ENCODE results near the gene TMEM151B. TPM values are rescaled to one million over a fixed set of nuclear protein-coding genes. Genes with fewer than 3 reads are reported as not detected.

Gene TMEM151B
- total and polyA plus RNA-seq, 9 of the 15 experiments (the other 6 are each of a cell fraction or from before 2014, with no cell fraction given) = not detected

DNA sequence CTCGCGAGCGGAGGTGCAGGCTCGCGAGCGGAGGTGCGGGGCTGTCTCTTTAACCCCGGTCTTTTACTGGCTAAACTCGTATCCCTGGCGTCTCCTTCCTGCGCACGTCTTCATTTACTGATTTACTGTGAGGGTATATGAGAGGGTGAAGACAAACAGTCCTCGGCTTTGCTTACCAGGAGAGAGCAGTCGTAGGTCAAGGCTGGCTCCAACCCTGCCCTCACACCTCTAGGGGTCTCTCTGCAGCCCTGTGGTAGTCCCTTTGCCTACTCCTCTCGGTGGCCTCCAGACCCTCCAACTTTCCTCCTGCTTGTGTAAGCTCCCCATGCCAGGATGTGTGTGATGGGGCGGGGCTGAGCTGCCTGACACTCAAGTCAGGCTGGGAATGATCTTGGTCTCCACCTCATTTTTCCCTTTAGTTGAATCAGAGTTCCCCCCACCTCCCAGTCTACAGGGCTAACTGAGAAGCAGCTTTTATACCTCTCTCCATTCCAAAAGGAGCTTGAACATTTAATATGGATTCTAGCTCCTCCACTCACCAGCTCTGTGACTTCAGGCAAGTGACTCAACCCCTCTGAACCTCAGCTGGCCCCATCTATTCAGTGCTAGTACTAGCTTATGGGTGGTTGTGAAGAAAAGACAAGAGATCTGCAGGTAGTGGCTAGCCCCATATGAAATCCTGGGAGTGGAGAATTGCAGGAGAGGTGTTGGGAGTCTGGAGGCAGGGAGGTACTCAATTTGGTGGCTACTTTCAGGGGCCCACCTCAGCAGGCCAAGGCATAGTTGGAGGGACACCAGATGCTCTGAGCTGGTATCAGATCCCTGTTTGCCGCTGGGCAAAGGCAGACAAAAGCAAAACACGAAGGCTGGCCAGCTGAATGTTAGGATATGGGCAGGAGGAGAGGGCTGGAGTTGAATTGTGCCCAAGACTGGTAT lies 46.0 kb upstream of the TMEM151B start:
- CTCF ChIA-PET (ENCODE audit: low intra/inter-chr PET ratio) = interaction anchor here (0.8 kb wide), 1 partner anchor 13 kb away, joined by 6 read pairs; no protein-coding TSS in a partner anchor
- Histone ChIP-seq H3K36me3 (ENCODE audit: control insufficient read depth, insufficient read depth, low read length) (peaks cover 25% of the 10 kb centered on the region), H3K4me3 (peak overlapping the region; percentile 54), H3K9me1 (ENCODE audit: control insufficient read depth, insufficient read depth, low read length) (peaks cover 6% of the 10 kb centered on the region), H3K9me3 (replicated peaks; ENCODE audit: control insufficient read depth, insufficient read depth, low read depth, low read length) (no peaks in the 10 kb centered on the region), H3K27ac (ENCODE audit: extremely low read depth, low read depth, low read length) (peak overlapping the region; percentile 66), H3K4me2 (ENCODE audit: insufficient read depth, low read length) (peak overlapping the region; percentile 86), H4K20me1 (replicated peaks; ENCODE audit: control insufficient read depth, insufficient read depth, low read length) (peaks cover 3% of the 10 kb centered on the region; the same call in 1 of the 2 replicates), H3K4me1 (replicated peaks in 1 of 2; ENCODE audit: control insufficient read depth in 2 of 2, insufficient read depth in 2 of 2, low read length in 2 of 2) (peaks cover 66 to 83% of the 10 kb centered on the region in 2 experiments), H3K79me2 (ENCODE audit: control insufficient read depth, insufficient read depth, low read length) (peaks cover 58% of the 10 kb centered on the region), H3K27me3 (ENCODE audit: control insufficient read depth in 2 of 2, insufficient read depth in 2 of 2, low read length in 2 of 2) (no peaks in the 10 kb centered on the region), H2AFZ (ENCODE audit: low read depth, low read length) (peak overlapping the region; percentile 57), H3K9ac (ENCODE audit: insufficient read depth in 1 of 2, low read depth in 2 of 2, low read length in 2 of 2) (peak overlapping the region; percentile 57 to 91)
- no peak for FAIRE-seq
- WGBS (ENCODE audit: insufficient coverage, low coverage, missing lambda C conversion rate) = 6% methylated on average over 10 of the region's 18 CpGs
- TSS peak; percentile 38 for BruUV-seq (replicated peaks)
- POLR2A ChIA-PET = interaction anchor here (0.5 to 6.8 kb wide), 12 partner anchors 11 to 869 kb away, joined by 3 to 104 read pairs (median 3); partner anchors contain the start of genes GTPBP2 and HSP90AB1
- peak in 3 of 4 experiments; percentile 11 to 57 (median 41) for DNase-seq (ENCODE audit: extremely low read depth in 1 of 4, low spot score in 3 of 4)
- intact Hi-C loops (cut with micrococcal nuclease) = loop anchor here (2.0 to 10.0 kb wide), 2 partner anchors 29 to 589 kb away; partner anchors contain the start of gene MAD2L1BP
- peak; percentile 6 for ATAC-seq
- in situ Hi-C loops (cut with MboI) = no loop called here
- TF ChIP-seq KAT7 (CRISPR knock-in tag; IDR thresholded peaks at IDR 0.05; ENCODE audit: borderline replicate concordance) (peak; percentile 82; the same call in 1 of the 2 replicates), HDAC2 (IDR thresholded peaks at IDR 0.05) (peak; percentile 56), KDM1A (IDR thresholded peaks at IDR 0.05) (peak; percentile 37 to 75; a peak in 3 of 4 replicates), COPS2 (conservative IDR thresholded peaks at IDR 0.05) (no peak), BCOR (IDR thresholded peaks at IDR 0.05) (peak; percentile 90), ZFP36 (IDR thresholded peaks at IDR 0.05; ENCODE audit: low read depth, low read length, partially characterized antibody) (peak; percentile 84)
- TF ChIP-seq, protein P1, sequence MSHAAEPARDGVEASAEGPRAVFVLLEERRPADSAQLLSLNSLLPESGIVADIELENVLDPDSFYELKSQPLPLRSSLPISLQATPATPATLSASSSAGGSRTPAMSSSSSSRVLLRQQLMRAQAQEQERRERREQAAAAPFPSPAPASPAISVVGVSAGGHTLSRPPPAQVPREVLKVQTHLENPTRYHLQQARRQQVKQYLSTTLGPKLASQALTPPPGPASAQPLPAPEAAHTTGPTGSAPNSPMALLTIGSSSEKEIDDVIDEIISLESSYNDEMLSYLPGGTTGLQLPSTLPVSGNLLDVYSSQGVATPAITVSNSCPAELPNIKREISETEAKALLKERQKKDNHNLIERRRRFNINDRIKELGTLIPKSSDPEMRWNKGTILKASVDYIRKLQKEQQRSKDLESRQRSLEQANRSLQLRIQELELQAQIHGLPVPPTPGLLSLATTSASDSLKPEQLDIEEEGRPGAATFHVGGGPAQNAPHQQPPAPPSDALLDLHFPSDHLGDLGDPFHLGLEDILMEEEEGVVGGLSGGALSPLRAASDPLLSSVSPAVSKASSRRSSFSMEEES (CRISPR knock-in tag; IDR thresholded peaks at IDR 0.05) = no peak
- TF ChIP-seq, protein P2, sequence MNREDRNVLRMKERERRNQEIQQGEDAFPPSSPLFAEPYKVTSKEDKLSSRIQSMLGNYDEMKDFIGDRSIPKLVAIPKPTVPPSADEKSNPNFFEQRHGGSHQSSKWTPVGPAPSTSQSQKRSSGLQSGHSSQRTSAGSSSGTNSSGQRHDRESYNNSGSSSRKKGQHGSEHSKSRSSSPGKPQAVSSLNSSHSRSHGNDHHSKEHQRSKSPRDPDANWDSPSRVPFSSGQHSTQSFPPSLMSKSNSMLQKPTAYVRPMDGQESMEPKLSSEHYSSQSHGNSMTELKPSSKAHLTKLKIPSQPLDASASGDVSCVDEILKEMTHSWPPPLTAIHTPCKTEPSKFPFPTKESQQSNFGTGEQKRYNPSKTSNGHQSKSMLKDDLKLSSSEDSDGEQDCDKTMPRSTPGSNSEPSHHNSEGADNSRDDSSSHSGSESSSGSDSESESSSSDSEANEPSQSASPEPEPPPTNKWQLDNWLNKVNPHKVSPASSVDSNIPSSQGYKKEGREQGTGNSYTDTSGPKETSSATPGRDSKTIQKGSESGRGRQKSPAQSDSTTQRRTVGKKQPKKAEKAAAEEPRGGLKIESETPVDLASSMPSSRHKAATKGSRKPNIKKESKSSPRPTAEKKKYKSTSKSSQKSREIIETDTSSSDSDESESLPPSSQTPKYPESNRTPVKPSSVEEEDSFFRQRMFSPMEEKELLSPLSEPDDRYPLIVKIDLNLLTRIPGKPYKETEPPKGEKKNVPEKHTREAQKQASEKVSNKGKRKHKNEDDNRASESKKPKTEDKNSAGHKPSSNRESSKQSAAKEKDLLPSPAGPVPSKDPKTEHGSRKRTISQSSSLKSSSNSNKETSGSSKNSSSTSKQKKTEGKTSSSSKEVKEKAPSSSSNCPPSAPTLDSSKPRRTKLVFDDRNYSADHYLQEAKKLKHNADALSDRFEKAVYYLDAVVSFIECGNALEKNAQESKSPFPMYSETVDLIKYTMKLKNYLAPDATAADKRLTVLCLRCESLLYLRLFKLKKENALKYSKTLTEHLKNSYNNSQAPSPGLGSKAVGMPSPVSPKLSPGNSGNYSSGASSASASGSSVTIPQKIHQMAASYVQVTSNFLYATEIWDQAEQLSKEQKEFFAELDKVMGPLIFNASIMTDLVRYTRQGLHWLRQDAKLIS (CRISPR knock-in tag; IDR thresholded peaks at IDR 0.05) = 0 out of 2 replicates have a peak, but pooled peaks have one; percentile 36
- TF ChIP-seq, protein P3, sequence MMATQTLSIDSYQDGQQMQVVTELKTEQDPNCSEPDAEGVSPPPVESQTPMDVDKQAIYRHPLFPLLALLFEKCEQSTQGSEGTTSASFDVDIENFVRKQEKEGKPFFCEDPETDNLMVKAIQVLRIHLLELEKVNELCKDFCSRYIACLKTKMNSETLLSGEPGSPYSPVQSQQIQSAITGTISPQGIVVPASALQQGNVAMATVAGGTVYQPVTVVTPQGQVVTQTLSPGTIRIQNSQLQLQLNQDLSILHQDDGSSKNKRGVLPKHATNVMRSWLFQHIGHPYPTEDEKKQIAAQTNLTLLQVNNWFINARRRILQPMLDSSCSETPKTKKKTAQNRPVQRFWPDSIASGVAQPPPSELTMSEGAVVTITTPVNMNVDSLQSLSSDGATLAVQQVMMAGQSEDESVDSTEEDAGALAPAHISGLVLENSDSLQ (IDR thresholded peaks at IDR 0.05) = peak; percentile 33
- TF ChIP-seq, protein P4, sequence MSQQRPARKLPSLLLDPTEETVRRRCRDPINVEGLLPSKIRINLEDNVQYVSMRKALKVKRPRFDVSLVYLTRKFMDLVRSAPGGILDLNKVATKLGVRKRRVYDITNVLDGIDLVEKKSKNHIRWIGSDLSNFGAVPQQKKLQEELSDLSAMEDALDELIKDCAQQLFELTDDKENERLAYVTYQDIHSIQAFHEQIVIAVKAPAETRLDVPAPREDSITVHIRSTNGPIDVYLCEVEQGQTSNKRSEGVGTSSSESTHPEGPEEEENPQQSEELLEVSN (IDR thresholded peaks at IDR 0.05; ENCODE audit: borderline replicate concordance in 1 of 2, extremely low read depth in 1 of 2, insufficient read depth in 1 of 2, insufficient read length in 1 of 2, low read depth in 1 of 2, low read length in 1 of 2, poor library complexity in 1 of 2, severe bottlenecking in 1 of 2) = peak in 1 of 2 experiments; percentile 25

Data from K562 (cell line).